Measurements from ENCODE around the gene TMEM9. TPM values are rescaled to one million over a fixed set of nuclear protein-coding genes. Genes with fewer than 3 reads are reported as not detected.

TMEM9 gene
- total and polyA plus RNA-seq, 2 of the 8 experiments (the other 6 are each of a cell fraction or from before 2014, with no cell fraction given), result 79.9 to 181 TPM

GRCh38 chr1:201110616-201111015 is 43.7 kb downstream of the TMEM9 start:
- no peak overlapping the region for H3K14ac ChIP-seq (ENCODE audit: insufficient read length)
- H4K5ac ChIP-seq (ENCODE audit: insufficient read length, low read depth, low read length), result no peak overlapping the region
- H4K8ac ChIP-seq (ENCODE audit: extremely low read depth, insufficient read depth, low read length), result no peak overlapping the region
- no peaks in the 10 kb centered on the region for H3K79me2 ChIP-seq (ENCODE audit: control insufficient read depth in 1 of 2, insufficient read depth in 2 of 2, low read length in 2 of 2)
- no peak overlapping the region for H3K9ac ChIP-seq (replicated peaks in 1 of 4; ENCODE audit: extremely low read depth in 1 of 4, low read depth in 3 of 4, low read length in 3 of 4)
- H2AK5ac ChIP-seq (ENCODE audit: low read depth, low read length), result no peak overlapping the region
- no peaks in the 10 kb centered on the region for H3K36me3 ChIP-seq (ENCODE audit: control insufficient read depth in 2 of 4, insufficient read depth in 4 of 4, low read length in 3 of 4)
- H3K9me3 ChIP-seq (ENCODE audit: insufficient read depth in 2 of 2, low read depth in 1 of 2, low read length in 1 of 2), result no peaks in the 10 kb centered on the region; a peak in 1 of 4 replicates
- no peak overlapping the region for H3K27ac ChIP-seq (ENCODE audit: low read depth, low read length)
- H2BK5ac ChIP-seq (ENCODE audit: low read depth, low read length), result no peak overlapping the region
- no peak overlapping the region for H2BK12ac ChIP-seq (ENCODE audit: low read depth, low read length)
- DNase-seq (ENCODE audit: low read depth in 1 of 2, low spot score in 2 of 2) (no peak), FAIRE-seq (no peak)
- no peak overlapping the region for H4K91ac ChIP-seq (replicated peaks; ENCODE audit: insufficient read length, low read length)
- H3K4ac ChIP-seq (replicated peaks; ENCODE audit: insufficient read length, low read depth, low read length), result no peak overlapping the region
- no peak overlapping the region for H3K18ac ChIP-seq (ENCODE audit: extremely low read depth, low read length)
- H3K23ac ChIP-seq (ENCODE audit: insufficient read length), result no peak overlapping the region
- H2AFZ ChIP-seq (ENCODE audit: low read length), result no peak overlapping the region
- no peaks in the 10 kb centered on the region for H3K79me1 ChIP-seq (ENCODE audit: low read depth, low read length)
- no peak overlapping the region for H3K4me2 ChIP-seq (ENCODE audit: insufficient read depth in 1 of 2, low read depth in 2 of 2, low read length in 2 of 2)
- H3K27me3 ChIP-seq (replicated peaks in 1 of 4; ENCODE audit: control insufficient read depth in 3 of 4, extremely low read depth in 1 of 4, insufficient read depth in 3 of 4, low read length in 3 of 4), result peaks cover 5 to 15% (median 14%) of the 10 kb centered on the region in 4 experiments
- POLR2A ChIA-PET (ENCODE audit: partially characterized antibody), result no interaction called here
- no peaks in the 10 kb centered on the region for H4K20me1 ChIP-seq (replicated peaks in 1 of 2; ENCODE audit: control insufficient read depth in 1 of 2, insufficient read depth in 2 of 2, low read length in 2 of 2)
- no peak overlapping the region for H3K4me3 ChIP-seq (ENCODE audit: extremely low read depth in 1 of 4, insufficient read depth in 2 of 4, low read depth in 3 of 4, low read length in 4 of 4)
- TF ChIP-seq SUZ12 (IDR thresholded peaks at IDR 0.05; ENCODE audit: low read length) (no peak), YY1 (IDR thresholded peaks at IDR 0.05; ENCODE audit: low read depth, low read length) (no peak), TBP (IDR thresholded peaks at IDR 0.05; ENCODE audit: low read depth, low read length) (no peak), JUN (IDR thresholded peaks at IDR 0.05; ENCODE audit: low read depth, low read length) (no peak), ATF2 (IDR thresholded peaks at IDR 0.05; ENCODE audit: low read length) (no peak), KDM5A (IDR thresholded peaks at IDR 0.05; ENCODE audit: low read length) (no peak)
- H2BK20ac ChIP-seq (ENCODE audit: low read length), result no peak overlapping the region
- H2BK15ac ChIP-seq (ENCODE audit: low read length), result no peak overlapping the region
- H2BK120ac ChIP-seq (replicated peaks; ENCODE audit: low read depth, low read length), result no peak overlapping the region
- H3K4me1 ChIP-seq (replicated peaks in 1 of 4; ENCODE audit: control insufficient read depth in 3 of 4, insufficient read depth in 4 of 4, low read length in 3 of 4), result peaks cover 0 to 9% (median 3%) of the 10 kb centered on the region in 4 experiments; a peak in 3 of 7 replicates
- peaks cover 7% of the 10 kb centered on the region; the same call in 1 of the 2 replicates for H3K23me2 ChIP-seq (ENCODE audit: low read depth, low read length)
- whole genome bisulfite sequencing, 2 experiments (ENCODE audit: extremely low coverage in 1 of 2, insufficient coverage in 1 of 2, insufficient read length in 1 of 2, insufficient replicate concordance in 2 of 2, low coverage in 1 of 2, low lambda C conversion rate in 2 of 2, missing lambda C conversion rate in 1 of 2), result 98% methylated on average over 5 of the region's 5 CpGs; no CpG with 5 or more reads in 1 of the 2 experiments
- CTCF ChIA-PET (ENCODE audit: partially characterized antibody), result interaction anchor here (1.0 to 16.3 kb wide), 5 partner anchors 9 to 138 kb away, joined by 3 to 343 read pairs (median 6); no protein-coding TSS in a partner anchor
- no peak overlapping the region for H3K56ac ChIP-seq (replicated peaks; ENCODE audit: insufficient read length, low read depth, low read length)
